B cell (primary cell): ENCODE results near the gene GPATCH3. TPM values are rescaled to one million over a fixed set of nuclear protein-coding genes. Genes with fewer than 3 reads are reported as not detected.

Experiments used
- ATAC-seq: fragments of 200-7000 bp; cut with Tn5 transposase; one replicate; pipeline ENCODE4 v1.10.0; 2021; ENCODE audit warnings: low read depth, mild to moderate bottlenecking, moderate number of reproducible peaks, moderate library complexity
- CTCF ChIA-PET: fragments of 350-600 bp; sonication (Branson Sonifier 250); formaldehyde crosslinking; loops from one replicate; lab custom pipeline; 2021; ENCODE audit warnings: antibody characterized with exemption, inconsistent platforms; lab: Charles Lee
- POLR2A ChIA-PET: fragments of 350-600 bp; sonication (Branson Sonifier 250); formaldehyde crosslinking; loops from one replicate; lab custom pipeline; 2021; ENCODE audit warnings: antibody characterized with exemption; lab: Charles Lee
- DNase-seq: peaks from one replicate; pipeline ENCODE4 v3.0.0; 2013
- H2AFZ ChIP-seq: 2 replicates; pipeline ENCODE4 v1.6.1; 2012; ENCODE audit warnings: mild to moderate bottlenecking, low read depth, low read length; ENCODE audit not compliant: insufficient read depth, poor library complexity, severe bottlenecking
- H3K27ac ChIP-seq, 2 donors: 1 replicate in 1 of 2; 2 replicates in 1 of 2; pipeline ENCODE4 v1.5.1; 2012 to 2013; ENCODE audit warnings: low read length in 2 of 2, mild to moderate bottlenecking in 2 of 2, moderate library complexity in 1 of 2
- H3K27me3 ChIP-seq, 4 experiments: fragments of 200-600 bp in 1 of 4; sonication (generic) in 1 of 4; replicated peaks in 1 of 4; 1 replicate in 2 of 4; 2 replicates in 2 of 4; pipeline versions ENCODE4 v1.6.1 to v1.7.0; 2013 to 2016; ENCODE audit warnings: low read length in 3 of 4, mild to moderate bottlenecking in 2 of 4, mixed read lengths in 1 of 4, moderate library complexity in 1 of 4; ENCODE audit not compliant: insufficient read depth in 4 of 4, control insufficient read depth in 3 of 4; ENCODE audit errors: control extremely low read depth in 1 of 4
- H3K36me3 ChIP-seq, 2 experiments: replicated peaks in 1 of 2; 1 replicate in 1 of 2; 2 replicates in 1 of 2; pipeline versions ENCODE4 v1.6.1 to v1.7.1; 2013; ENCODE audit warnings: low read length in 1 of 2; ENCODE audit not compliant: insufficient read depth in 2 of 2, control insufficient read depth in 1 of 2; ENCODE audit errors: control extremely low read depth in 1 of 2, extremely low read depth in 1 of 2
- H3K4me1 ChIP-seq, 2 donors: fragments of 200-600 bp in 1 of 2; sonication (generic) in 1 of 2; 1 replicate in 1 of 2; 2 replicates in 1 of 2; pipeline versions ENCODE4 v1.5.1 to v1.6.1; 2013 to 2017; ENCODE audit warnings: low read length in 2 of 2; ENCODE audit not compliant: control insufficient read depth in 2 of 2, insufficient read depth in 2 of 2
- H3K4me2 ChIP-seq: replicated peaks from 2 replicates; pipeline ENCODE3; 2012; ENCODE audit warnings: mild to moderate bottlenecking, low read depth, low read length; ENCODE audit not compliant: poor library complexity, severe bottlenecking
- H3K4me3 ChIP-seq, 5 experiments: fragments of 200-600 bp in 1 of 5; sonication (generic) in 1 of 5; 1 replicate in 3 of 5; 2 replicates in 2 of 5; pipeline versions ENCODE4 v1.5.1 to v1.7.0; 2011 to 2016; ENCODE audit warnings: low read length in 4 of 5, mild to moderate bottlenecking in 4 of 5, low read depth in 2 of 5, control low read depth in 1 of 5, moderate library complexity in 1 of 5; ENCODE audit not compliant: insufficient read depth in 1 of 5; ENCODE audit errors: control extremely low read depth in 1 of 5, extremely low read depth in 1 of 5
- H3K79me2 ChIP-seq: fragments of 200-600 bp; sonication (generic); one replicate; pipeline ENCODE4 v1.6.0; 2016; ENCODE audit warnings: low read length; ENCODE audit not compliant: control insufficient read depth, insufficient read depth
- H3K9ac ChIP-seq: fragments of 200-600 bp; sonication (generic); 2 replicates; pipeline ENCODE4 v1.6.1; 2017; ENCODE audit warnings: mild to moderate bottlenecking, low read length, moderate library complexity
- H3K9me3 ChIP-seq, 3 donors: one replicate each; pipeline versions ENCODE4 v1.6.1 to v1.7.1; 2013; ENCODE audit warnings: low read length in 2 of 3; ENCODE audit not compliant: control insufficient read depth in 2 of 3, insufficient read depth in 1 of 3; ENCODE audit errors: control extremely low read depth in 1 of 3
- H4K20me1 ChIP-seq: 2 replicates; pipeline ENCODE4 v1.6.0; 2012; ENCODE audit warnings: mild to moderate bottlenecking, low read length; ENCODE audit not compliant: insufficient read depth, control insufficient read depth, poor library complexity, severe bottlenecking
- H3K27ac Mint-ChIP-seq: one replicate; pipeline ENCODE4 v1.8.0; 2021; ENCODE audit warnings: mixed read lengths
- H3K27me3 Mint-ChIP-seq: one replicate; pipeline ENCODE4 v1.8.0; 2021; ENCODE audit warnings: mixed read lengths
- H3K4me1 Mint-ChIP-seq: one replicate; pipeline ENCODE4 v1.8.0; 2021; ENCODE audit warnings: mixed read lengths
- H3K4me3 Mint-ChIP-seq: one replicate; pipeline ENCODE4 v1.8.0; 2021; ENCODE audit warnings: mixed read lengths
- H3K9me3 Mint-ChIP-seq: one replicate; pipeline ENCODE4 v1.8.0; 2022; ENCODE audit warnings: mixed read lengths; ENCODE audit not compliant: insufficient read depth
- CTCF ChIP-seq: fragments of 200-600 bp; IDR thresholded peaks from one replicate; pipeline ENCODE4 v1.8.0; 2022; ENCODE audit warnings: antibody characterized with exemption, mild to moderate bottlenecking
- EZH2 ChIP-seq: IDR thresholded peaks from 2 replicates; pipeline ENCODE4 v1.6.1; 2012; ENCODE audit warnings: borderline replicate concordance, low read depth, mild to moderate bottlenecking, moderate library complexity, low read length; ENCODE audit not compliant: insufficient read depth, poor library complexity, severe bottlenecking
- WGBS: methylation state at CpG from one replicate; pipeline ENCODE4 v1.1.5; 2013; ENCODE audit warnings: missing lambda C conversion rate; ENCODE audit not compliant: insufficient coverage; 5-methylcytosine and 5-hydroxymethylcytosine counted together
- intact Hi-C: fragments of 100-400 bp; cut with micrococcal nuclease; formaldehyde crosslinking; loops from one replicate; pipeline ENCODE4 v1.10.0; 2022
- polyA plus RNA-seq: library from polyadenylated mRNA; depleted of rRNA; stranded (reverse); fragments of >200 nt; gene quantifications from 2 replicates; pipeline ENCODE4 v1.2.3, GENCODE V29; 2012
- total RNA-seq, 2 donors: library from RNA; stranded (reverse); fragments of 120-200 nt in 1 of 2; gene quantifications; 1 replicate in 1 of 2; 2 replicates in 1 of 2; pipeline versions ENCODE4 v1.2.3 to v1.2.4, GENCODE V29; 2013 to 2022

The GPATCH3 gene
- total and polyA plus RNA-seq, 2 donors (not counting 1 experiment from before 2014, with no cell fraction given) = 9.2 to 21.9 TPM

GRCh38 chr1:26932531-26932930 is 32.3 kb upstream of the GPATCH3 start:
- Histone ChIP-seq H4K20me1 (peaks cover 17% of the 10 kb centered on the region), H2AFZ (no peak overlapping the region), H3K79me2 (peaks cover 42% of the 10 kb centered on the region), H3K9me3 (no peaks in the 10 kb centered on the region), H3K9ac (no peak overlapping the region), H3K27me3 (no peaks in the 10 kb centered on the region), H3K4me3 (no peak overlapping the region), H3K27ac (peak overlapping the region in 1 of 2 donors; percentile 12), H3K4me2 (peak overlapping the region; percentile 18), H3K36me3 (peaks cover 0 to 31% of the 10 kb centered on the region in 2 experiments), H3K4me1 (peaks cover 7 to 12% of the 10 kb centered on the region in 2 donors)
- intact Hi-C loops = no loop called here
- DNase-seq (peak; percentile 68), ATAC-seq (peak; percentile 91)
- Mint-ChIP-seq H3K4me3 (peak overlapping the region; percentile 9), H3K4me1 (peaks cover 11% of the 10 kb centered on the region), H3K27ac (peak overlapping the region; percentile 69), H3K9me3 (no peaks in the 10 kb centered on the region), H3K27me3 (no peaks in the 10 kb centered on the region)
- CTCF ChIA-PET = interaction anchor here (0.6 kb wide), 1 partner anchor 250 kb away, joined by 4 read pairs; no protein-coding TSS in a partner anchor
- POLR2A ChIA-PET = no interaction called here
- TF ChIP-seq CTCF (no peak), EZH2 (no peak)
- WGBS = no CpG with 5 or more reads among the region's 3 CpGs

DNA sequence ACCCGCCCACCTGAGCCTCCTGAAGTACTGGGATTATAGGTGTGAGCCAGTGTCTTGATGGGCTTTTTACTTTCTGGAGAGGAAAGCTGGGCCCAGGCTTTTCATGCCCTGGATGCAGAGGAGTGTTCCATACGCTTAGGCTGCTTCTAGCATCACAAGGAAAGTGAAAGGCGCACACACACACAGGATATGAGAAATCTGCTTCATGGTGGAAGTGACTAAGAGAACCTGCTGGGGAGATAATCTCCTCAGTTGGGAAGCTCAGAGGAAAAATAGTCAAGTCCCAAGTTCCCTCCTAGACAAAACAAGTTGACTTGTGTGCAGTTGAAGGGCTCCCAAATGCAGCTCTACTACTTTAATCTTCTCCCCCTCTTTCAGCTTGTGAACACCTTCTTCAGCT is 23.4 kb upstream of the GPATCH3 start:
- H3K4me1 ChIP-seq = peaks cover 17 to 20% of the 10 kb centered on the region in 2 donors
- WGBS = 100% methylated on average over 2 of the region's 3 CpGs
- peaks cover 41% of the 10 kb centered on the region for H4K20me1 ChIP-seq
- no peaks in the 10 kb centered on the region for H3K9me3 ChIP-seq
- Mint-ChIP-seq H3K9me3 (no peaks in the 10 kb centered on the region), H3K4me3 (peak overlapping the region; percentile 93), H3K4me1 (peaks cover 33% of the 10 kb centered on the region), H3K27me3 (no peaks in the 10 kb centered on the region), H3K27ac (no peak overlapping the region)
- ChIA-PET CTCF (no interaction called here), POLR2A (interaction anchor here (1.0 kb wide), 1 partner anchor 23 kb away, joined by 5 read pairs; the partner anchor contains the start of gene GPATCH3)
- DNase-seq (no peak), ATAC-seq (no peak)
- H3K79me2 ChIP-seq = peaks cover 50% of the 10 kb centered on the region
- TF ChIP-seq CTCF (no peak), EZH2 (no peak)
- intact Hi-C loops = no loop called here
- no peak overlapping the region for H3K27ac ChIP-seq
- H3K9ac ChIP-seq = no peak overlapping the region
- H2AFZ ChIP-seq = no peak overlapping the region
- H3K27me3 ChIP-seq = no peaks in the 10 kb centered on the region
- peaks cover 14 to 30% of the 10 kb centered on the region in 2 experiments for H3K36me3 ChIP-seq
- no peak overlapping the region for H3K4me2 ChIP-seq
- no peak overlapping the region for H3K4me3 ChIP-seq
